H1 (cell line): Measurements from ENCODE around the gene POU6F2. TPM values are rescaled to one million over a fixed set of nuclear protein-coding genes. Genes with fewer than 3 reads are reported as not detected.
A peak's percentile ranks its signal among the peaks of the same experiment; 100 is the strongest.

Experiments used
- CTCF ChIA-PET: fragments of 300-600 bp; sonication (Branson Sonifier 250); formaldehyde crosslinking; loops from one replicate; lab custom pipeline; 2021; ENCODE audit not compliant: partially characterized antibody; lab: Charles Lee
- POLR2A ChIA-PET: fragments of 300-600 bp; sonication (Branson Sonifier 250); formaldehyde crosslinking; loops from one replicate; lab custom pipeline; 2021; ENCODE audit warnings: inconsistent platforms; ENCODE audit not compliant: partially characterized antibody; lab: Charles Lee
- DNase-seq, 2 experiments: peaks; one replicate each; pipeline versions ENCODE4 v3.0.0 to v3.0.0-alpha.2; 2010 to 2022; ENCODE audit warnings: low spot score in 2 of 2, low read depth in 1 of 2, mixed read lengths in 1 of 2
- FAIRE-seq: peaks from 2 replicates; lab custom pipeline; 2011; peaks lifted over from hg19 to GRCh38; lab: Jason Lieb, UNC
- H2AFZ ChIP-seq: 2 replicates; pipeline ENCODE4 v1.8.1; 2012; ENCODE audit warnings: low read length, inconsistent platforms
- H2AK5ac ChIP-seq: 2 replicates; pipeline ENCODE4 v1.6.1; 2013; ENCODE audit warnings: low read depth, low read length
- H2BK120ac ChIP-seq: replicated peaks from 2 replicates; pipeline ENCODE3; 2013; ENCODE audit warnings: low read depth, low read length, inconsistent platforms
- H2BK12ac ChIP-seq: 2 replicates; pipeline ENCODE4 v1.6.1; 2013; ENCODE audit warnings: low read depth, low read length
- H2BK15ac ChIP-seq: 2 replicates; pipeline ENCODE4 v1.6.1; 2013; ENCODE audit warnings: low read length
- H2BK20ac ChIP-seq: 2 replicates; pipeline ENCODE4 v1.6.1; 2013; ENCODE audit warnings: low read length
- H2BK5ac ChIP-seq: 2 replicates; pipeline ENCODE4 v1.6.1; 2013; ENCODE audit warnings: low read depth, low read length
- H3K14ac ChIP-seq: 2 replicates; pipeline ENCODE4 v1.6.1; 2013; ENCODE audit warnings: inconsistent platforms; ENCODE audit not compliant: insufficient read length
- H3K18ac ChIP-seq: 2 replicates; pipeline ENCODE4 v1.6.1; 2013; ENCODE audit warnings: low read length; ENCODE audit errors: extremely low read depth
- H3K23ac ChIP-seq: 2 replicates; pipeline ENCODE4 v1.6.1; 2013; ENCODE audit warnings: inconsistent platforms; ENCODE audit not compliant: insufficient read length
- H3K23me2 ChIP-seq: 2 replicates; pipeline ENCODE4 v1.6.1; 2013; ENCODE audit warnings: low read depth, low read length
- H3K27ac ChIP-seq: 2 replicates; pipeline ENCODE4 v1.6.1; 2011; ENCODE audit warnings: low read depth, low read length, inconsistent platforms
- H3K27me3 ChIP-seq, 4 experiments: replicated peaks in 1 of 4; 1 replicate in 1 of 4; 2 replicates in 3 of 4; pipeline versions ENCODE4 v1.6.1 to v1.8.1; 2011 to 2013; ENCODE audit warnings: low read length in 3 of 4, mild to moderate bottlenecking in 3 of 4, inconsistent platforms in 2 of 4, mixed read lengths in 2 of 4, moderate library complexity in 1 of 4; ENCODE audit not compliant: control insufficient read depth in 3 of 4, insufficient read depth in 3 of 4; ENCODE audit errors: extremely low read depth in 1 of 4
- H3K36me3 ChIP-seq, 4 experiments: 2 replicates each; pipeline versions ENCODE4 v1.6.1 to v1.8.1; 2011 to 2013; ENCODE audit warnings: mild to moderate bottlenecking in 4 of 4, low read length in 3 of 4, moderate library complexity in 2 of 4, control low read depth in 1 of 4, inconsistent platforms in 1 of 4; ENCODE audit not compliant: insufficient read depth in 4 of 4, control insufficient read depth in 2 of 4
- H3K4ac ChIP-seq: replicated peaks from 2 replicates; pipeline ENCODE3; 2013; ENCODE audit warnings: low read length, low read depth, mixed read lengths, inconsistent platforms; ENCODE audit not compliant: insufficient read length
- H3K4me1 ChIP-seq, 4 experiments: replicated peaks in 1 of 4; 1 replicate in 1 of 4; 2 replicates in 3 of 4; pipeline versions ENCODE4 v1.6.1 to v1.8.1; 2011 to 2013; ENCODE audit warnings: low read length in 3 of 4, inconsistent platforms in 2 of 4, mixed read lengths in 1 of 4; ENCODE audit not compliant: insufficient read depth in 4 of 4, control insufficient read depth in 3 of 4
- H3K4me2 ChIP-seq, 2 experiments: 2 replicates each; pipeline versions ENCODE4 v1.6.1 to v1.8.1; 2011 to 2013; ENCODE audit warnings: low read depth in 2 of 2, low read length in 2 of 2, control low read depth in 1 of 2, inconsistent platforms in 1 of 2, mild to moderate bottlenecking in 1 of 2; ENCODE audit not compliant: insufficient read depth in 1 of 2
- H3K4me3 ChIP-seq, 4 experiments: fragments of 200-600, 300-600 bp in 1 of 4; sonication (generic), shearing (Covaris generic), sonication (Bioruptor Twin) in 1 of 4; 2 replicates each; pipeline versions ENCODE4 v1.5.1 to v1.8.1; 2011 to 2016; ENCODE audit warnings: low read length in 4 of 4, low read depth in 3 of 4, control low read depth in 2 of 4, inconsistent platforms in 2 of 4, mild to moderate bottlenecking in 2 of 4, mixed read lengths in 1 of 4, moderate library complexity in 1 of 4; ENCODE audit not compliant: insufficient read depth in 2 of 4; ENCODE audit errors: extremely low read depth in 1 of 4
- H3K56ac ChIP-seq: replicated peaks from 2 replicates; pipeline ENCODE3; 2013; ENCODE audit warnings: low read depth, mild to moderate bottlenecking, mixed read lengths, low read length, inconsistent platforms; ENCODE audit not compliant: insufficient read length
- H3K79me1 ChIP-seq: 2 replicates; pipeline ENCODE4 v1.6.1; 2013; ENCODE audit warnings: low read depth, low read length, control low read depth
- H3K79me2 ChIP-seq, 2 experiments: 2 replicates each; pipeline versions ENCODE4 v1.6.1 to v1.8.1; 2012 to 2013; ENCODE audit warnings: low read length in 2 of 2, mild to moderate bottlenecking in 2 of 2, inconsistent platforms in 1 of 2; ENCODE audit not compliant: insufficient read depth in 2 of 2, control insufficient read depth in 1 of 2
- H3K9ac ChIP-seq, 4 experiments: replicated peaks in 1 of 4; 1 replicate in 1 of 4; 2 replicates in 3 of 4; pipeline versions ENCODE4 v1.6.1 to v1.8.1; 2011 to 2013; ENCODE audit warnings: low read depth in 3 of 4, low read length in 3 of 4, control low read depth in 2 of 4, mild to moderate bottlenecking in 2 of 4, moderate library complexity in 2 of 4, inconsistent platforms in 1 of 4; ENCODE audit errors: extremely low read depth in 1 of 4
- H3K9me3 ChIP-seq, 2 experiments: 2 replicates each; pipeline versions ENCODE4 v1.6.1 to v1.8.1; 2012 to 2013; ENCODE audit warnings: mild to moderate bottlenecking in 2 of 2, moderate library complexity in 2 of 2, control low read depth in 1 of 2, inconsistent platforms in 1 of 2, low read depth in 1 of 2, low read length in 1 of 2, mixed read lengths in 1 of 2; ENCODE audit not compliant: insufficient read depth in 2 of 2
- H4K20me1 ChIP-seq, 2 experiments: replicated peaks in 1 of 2; 2 replicates each; pipeline versions ENCODE3 to v1.8.1; 2011 to 2013; ENCODE audit warnings: inconsistent platforms in 2 of 2, low read length in 2 of 2, mild to moderate bottlenecking in 1 of 2; ENCODE audit not compliant: insufficient read depth in 2 of 2, control insufficient read depth in 1 of 2
- H4K5ac ChIP-seq: 2 replicates; pipeline ENCODE4 v1.6.1; 2013; ENCODE audit warnings: low read length, low read depth, mixed read lengths, inconsistent platforms; ENCODE audit not compliant: insufficient read length
- H4K8ac ChIP-seq: 2 replicates; pipeline ENCODE4 v1.8.0; 2013; ENCODE audit warnings: mild to moderate bottlenecking, moderate library complexity, low read length, inconsistent platforms; ENCODE audit not compliant: insufficient read depth; ENCODE audit errors: extremely low read depth
- H4K91ac ChIP-seq: replicated peaks from 2 replicates; pipeline ENCODE3; 2013; ENCODE audit warnings: low read length, mixed read lengths, inconsistent platforms; ENCODE audit not compliant: insufficient read length
- BCL11A ChIP-seq, 2 experiments: IDR thresholded peaks; one replicate each; pipeline ENCODE4 v1.6.1; 2011; ENCODE audit warnings: low read depth in 2 of 2, low read length in 2 of 2, mild to moderate bottlenecking in 2 of 2
- BRCA1 ChIP-seq: IDR thresholded peaks from 2 replicates; pipeline ENCODE4 v1.6.1; 2012; ENCODE audit warnings: low read depth, low read length, improper control_type of control experiment
- CHD1 ChIP-seq: IDR thresholded peaks from 2 replicates; pipeline ENCODE4 v1.6.1; 2012; ENCODE audit warnings: low read depth, low read length, improper control_type of control experiment
- CTBP2 ChIP-seq: IDR thresholded peaks from 2 replicates; pipeline ENCODE4 v1.7.0; 2011; ENCODE audit warnings: borderline replicate concordance, mild to moderate bottlenecking, moderate library complexity, mixed read lengths, low read length; ENCODE audit not compliant: insufficient read depth, insufficient read length
- CTCF ChIP-seq, 3 experiments: IDR thresholded peaks; 1 replicate in 2 of 3; 2 replicates in 1 of 3; pipeline versions ENCODE4 v1.5.1 to v1.6.1; 2011; ENCODE audit warnings: low read length in 3 of 3, mild to moderate bottlenecking in 3 of 3, inconsistent platforms in 2 of 3, low read depth in 1 of 3, moderate library complexity in 1 of 3; ENCODE audit not compliant: insufficient read depth in 1 of 3; ENCODE audit errors: control extremely low read depth in 1 of 3
- JUND ChIP-seq: IDR thresholded peaks from 2 replicates; pipeline ENCODE4 v1.6.1; 2011; ENCODE audit warnings: mild to moderate bottlenecking, improper control_type of control experiment, low read length
- MAFK ChIP-seq: IDR thresholded peaks from 2 replicates; pipeline ENCODE4 v1.6.1; 2012; ENCODE audit warnings: low read depth, mild to moderate bottlenecking, improper control_type of control experiment, low read length
- NRF1 ChIP-seq: IDR thresholded peaks from 2 replicates; pipeline ENCODE4 v1.6.1; 2011; ENCODE audit warnings: mild to moderate bottlenecking, low read depth, low read length, improper control_type of control experiment
- POLR2A ChIP-seq, 2 experiments: IDR thresholded peaks; 1 replicate in 1 of 2; 2 replicates in 1 of 2; pipeline ENCODE4 v1.6.1; 2011; ENCODE audit warnings: low read depth in 2 of 2, low read length in 2 of 2, mild to moderate bottlenecking in 2 of 2; ENCODE audit errors: control extremely low read depth in 1 of 2
- SUZ12 ChIP-seq: fragments of 200-600 bp; sonication (generic); IDR thresholded peaks from 2 replicates; pipeline ENCODE4 v1.6.1; 2012; ENCODE audit warnings: mild to moderate bottlenecking, inconsistent platforms, low read length, moderate library complexity, mixed read lengths
- USF2 ChIP-seq: IDR thresholded peaks from 2 replicates; pipeline ENCODE4 v1.6.1; 2011; ENCODE audit warnings: low read length, improper control_type of control experiment
- WGBS, 2 experiments: shearing (Covaris generic) in 1 of 2; methylation state at CpG; one replicate each; pipeline versions ENCODE4 v1.1.6 to v1.1.7; 2013 to 2015; ENCODE audit warnings: low lambda C conversion rate in 2 of 2, mixed read lengths in 2 of 2, inconsistent platforms in 1 of 2, low coverage in 1 of 2, missing lambda C conversion rate in 1 of 2; ENCODE audit not compliant: insufficient replicate concordance in 2 of 2, insufficient coverage in 1 of 2, insufficient read length in 1 of 2; ENCODE audit errors: extremely low coverage in 1 of 2, missing lambda C conversion rate in 1 of 2; 5-methylcytosine and 5-hydroxymethylcytosine counted together
- polyA plus RNA-seq, 7 experiments: library from polyadenylated mRNA; depleted of rRNA in 3 of 7; stranded (reverse) in 5 of 7; unstranded in 2 of 7; fragments of >200 nt in 5 of 7; fragments of 200-250 nt in 2 of 7; gene quantifications; 1 replicate in 5 of 7; 2 replicates in 1 of 7; 4 replicates in 1 of 7; pipeline versions ENCODE4 v1.2.1 to v1.2.3, GENCODE V29; 2011 to 2013; ENCODE audit warnings: missing spikeins in 2 of 7, mixed read lengths in 2 of 7
- total RNA-seq: library from RNA; stranded (reverse); fragmentation: NEBNext Ultra II Directional; extraction: Animal tissue kit (Norgen Biotek cat#: 25700); gene quantifications from 2 replicates; pipeline ENCODE4 v1.2.1, GENCODE V29; 2021

POU6F2 gene
- total and polyA plus RNA-seq, 2 of the 8 experiments (the other 6 are each of a cell fraction or from before 2014, with no cell fraction given): 1.1 to 2.0 TPM

GRCh38 chr7:39172137-39172536 is 194.4 kb downstream of the POU6F2 start:
- Histone ChIP-seq H3K18ac (no peak overlapping the region), H3K23ac (no peak overlapping the region), H4K20me1 (no peaks in the 10 kb centered on the region), H3K23me2 (no peaks in the 10 kb centered on the region), H2AK5ac (no peak overlapping the region), H2BK120ac (no peak overlapping the region), H4K5ac (no peak overlapping the region), H2AFZ (no peak overlapping the region; the same call in 1 of the 2 replicates), H3K4me2 (no peak overlapping the region), H3K14ac (no peak overlapping the region), H3K79me2 (no peaks in the 10 kb centered on the region), H2BK20ac (no peak overlapping the region), H3K4me3 (no peak overlapping the region), H3K9ac (no peak overlapping the region), H3K27ac (no peak overlapping the region), H2BK15ac (no peak overlapping the region), H3K79me1 (no peaks in the 10 kb centered on the region), H3K4ac (no peak overlapping the region), H3K56ac (no peak overlapping the region), H3K36me3 (no peaks in the 10 kb centered on the region), H4K8ac (no peak overlapping the region), H4K91ac (no peak overlapping the region), H2BK12ac (no peak overlapping the region), H3K9me3 (no peaks in the 10 kb centered on the region), H3K4me1 (peaks cover 0 to 2% (median under 1%) of the 10 kb centered on the region in 4 experiments; a peak in 1 of 7 replicates), H3K27me3 (no peaks in the 10 kb centered on the region; a peak in 1 of 7 replicates), H2BK5ac (0 out of 2 replicates have a peak overlapping the region, but pooled peaks have one; percentile 72)
- no peak for DNase-seq
- FAIRE-seq: no peak
- POLR2A ChIA-PET: no interaction called here
- WGBS, 2 experiments: 85% methylated on average over 1 of the region's 1 CpG; no CpG with 5 or more reads in 1 of the 2 experiments
- CTCF ChIA-PET: no interaction called here
- TF ChIP-seq MAFK (no peak), SUZ12 (no peak), JUND (peak; percentile 67), CTBP2 (no peak), POLR2A (IDR thresholded peaks at IDR 0.05; ENCODE audit: control extremely low read depth in 1 of 2, low read depth in 2 of 2, low read length in 2 of 2) (no peak), USF2 (no peak), CHD1 (no peak), BRCA1 (no peak), CTCF (IDR thresholded peaks at IDR 0.05; ENCODE audit: control extremely low read depth in 1 of 3, insufficient read depth in 1 of 3, low read depth in 1 of 3, low read length in 3 of 3) (no peak), BCL11A (IDR thresholded peaks at IDR 0.05; ENCODE audit: low read depth in 2 of 2, low read length in 2 of 2) (no peak), NRF1 (no peak)
